SU-DHL-6 (cell line): ENCODE data around the gene TET2.

Experiments used
- H2AFZ ChIP-seq: fragments of 200-600 bp; sonication (generic); 2 replicates; pipeline ENCODE4 v1.6.1; 2014; ENCODE audit warnings: low read depth, mild to moderate bottlenecking, moderate library complexity, mixed read lengths, antibody characterized with exemption, low read length; ENCODE audit not compliant: severe bottlenecking
- H3F3A ChIP-seq: fragments of 200-600 bp; shearing (Covaris generic); 2 replicates; pipeline ENCODE4 v1.6.0; 2016; ENCODE audit warnings: antibody characterized with exemption, mild to moderate bottlenecking; ENCODE audit not compliant: insufficient read depth
- H3K27ac ChIP-seq: fragments of 200-600 bp; sonication (generic); 2 replicates; pipeline ENCODE4 v1.5.1; 2016; ENCODE audit warnings: low read depth, mild to moderate bottlenecking, low read length, moderate library complexity, mixed read lengths
- H3K27me3 ChIP-seq: fragments of 200-600 bp; sonication (generic), shearing (Covaris generic); 2 replicates; pipeline ENCODE4 v1.6.0; 2014; ENCODE audit warnings: mild to moderate bottlenecking, low read length
- H3K36me3 ChIP-seq: fragments of 200-600 bp; sonication (generic); 2 replicates; pipeline ENCODE4 v1.6.1; 2014; ENCODE audit warnings: mild to moderate bottlenecking, low read length, mixed read lengths
- H3K4me2 ChIP-seq: fragments of 300-600, 200-600 bp; shearing (Covaris generic), sonication (generic); 2 replicates; pipeline ENCODE4 v1.6.0; 2014; ENCODE audit warnings: low read length, low read depth, mild to moderate bottlenecking; ENCODE audit not compliant: poor library complexity, severe bottlenecking
- H3K4me3 ChIP-seq: fragments of 200-600 bp; sonication (generic); 2 replicates; pipeline ENCODE4 v1.5.1; 2014; ENCODE audit warnings: antibody characterized with exemption, low read length, mild to moderate bottlenecking, mixed read lengths; ENCODE audit not compliant: insufficient read depth, poor library complexity, severe bottlenecking
- H3K79me2 ChIP-seq: fragments of 200-600 bp; sonication (generic); 2 replicates; pipeline ENCODE4 v1.6.1; 2014; ENCODE audit warnings: mild to moderate bottlenecking, low read length, moderate library complexity; ENCODE audit not compliant: insufficient read depth
- H3K9ac ChIP-seq: fragments of 200-600 bp; sonication (generic); 2 replicates; pipeline ENCODE4 v1.7.0; 2014; ENCODE audit warnings: mild to moderate bottlenecking, low read length
- H3K9me2 ChIP-seq: fragments of 200-600 bp; sonication (generic); replicated peaks from 2 replicates; pipeline ENCODE4 v1.6.1; 2014; ENCODE audit warnings: low read length; ENCODE audit not compliant: insufficient read depth
- H3K9me3 ChIP-seq: fragments of 200-600 bp; sonication (generic); 2 replicates; pipeline ENCODE4 v1.6.1; 2014; ENCODE audit warnings: low read length, mixed read lengths; ENCODE audit not compliant: insufficient read depth
- H4K20me1 ChIP-seq: fragments of 200-600 bp; sonication (generic); 2 replicates; pipeline ENCODE4 v1.6.1; 2014; ENCODE audit warnings: low read depth, mild to moderate bottlenecking, antibody characterized with exemption, low read length, moderate library complexity, mixed read lengths
- EZH2phosphoT487 ChIP-seq: fragments of 200-600 bp; sonication (generic), shearing (Covaris generic); conservative IDR thresholded peaks from 2 replicates; pipeline ENCODE4 v1.6.1; 2018; ENCODE audit warnings: mild to moderate bottlenecking, antibody characterized with exemption, low read length, moderate library complexity, mixed read lengths
- TF ChIP-seq, protein P1 (sequence below): fragments of 200-600 bp; sonication (generic); IDR thresholded peaks from one replicate; pipeline ENCODE4 v1.5.1; 2017; ENCODE audit warnings: antibody characterized with exemption, mild to moderate bottlenecking, low read length, moderate library complexity; ENCODE audit not compliant: insufficient read depth, poor library complexity, severe bottlenecking

The TET2 gene

GRCh38 chr4:105164548-105164947 is 17.9 kb downstream of the TET2 start:
- Histone ChIP-seq H2AFZ (no peak overlapping the region), H3K4me2 (no peak overlapping the region), H4K20me1 (no peaks in the 10 kb centered on the region), H3F3A (no peaks in the 10 kb centered on the region; the same call in 1 of the 2 replicates), H3K4me3 (no peak overlapping the region), H3K27ac (no peak overlapping the region), H3K79me2 (no peaks in the 10 kb centered on the region), H3K9me2 (no peaks in the 10 kb centered on the region), H3K27me3 (no peaks in the 10 kb centered on the region), H3K9ac (no peak overlapping the region), H3K9me3 (no peaks in the 10 kb centered on the region), H3K36me3 (no peaks in the 10 kb centered on the region)
- no peak for TF ChIP-seq EZH2phosphoT487
- TF ChIP-seq, protein P1, sequence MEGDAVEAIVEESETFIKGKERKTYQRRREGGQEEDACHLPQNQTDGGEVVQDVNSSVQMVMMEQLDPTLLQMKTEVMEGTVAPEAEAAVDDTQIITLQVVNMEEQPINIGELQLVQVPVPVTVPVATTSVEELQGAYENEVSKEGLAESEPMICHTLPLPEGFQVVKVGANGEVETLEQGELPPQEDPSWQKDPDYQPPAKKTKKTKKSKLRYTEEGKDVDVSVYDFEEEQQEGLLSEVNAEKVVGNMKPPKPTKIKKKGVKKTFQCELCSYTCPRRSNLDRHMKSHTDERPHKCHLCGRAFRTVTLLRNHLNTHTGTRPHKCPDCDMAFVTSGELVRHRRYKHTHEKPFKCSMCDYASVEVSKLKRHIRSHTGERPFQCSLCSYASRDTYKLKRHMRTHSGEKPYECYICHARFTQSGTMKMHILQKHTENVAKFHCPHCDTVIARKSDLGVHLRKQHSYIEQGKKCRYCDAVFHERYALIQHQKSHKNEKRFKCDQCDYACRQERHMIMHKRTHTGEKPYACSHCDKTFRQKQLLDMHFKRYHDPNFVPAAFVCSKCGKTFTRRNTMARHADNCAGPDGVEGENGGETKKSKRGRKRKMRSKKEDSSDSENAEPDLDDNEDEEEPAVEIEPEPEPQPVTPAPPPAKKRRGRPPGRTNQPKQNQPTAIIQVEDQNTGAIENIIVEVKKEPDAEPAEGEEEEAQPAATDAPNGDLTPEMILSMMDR: no peak

GRCh38 chr4:105166066-105166465 is 19.4 kb downstream of the TET2 start:
- TF ChIP-seq, protein P1: no peak
- no peak for TF ChIP-seq EZH2phosphoT487
- H3K27ac ChIP-seq: no peak overlapping the region
- no peak overlapping the region for H3K4me3 ChIP-seq
- H3F3A ChIP-seq: no peaks in the 10 kb centered on the region; the same call in 1 of the 2 replicates
- H3K36me3 ChIP-seq: no peaks in the 10 kb centered on the region
- no peaks in the 10 kb centered on the region for H4K20me1 ChIP-seq
- H2AFZ ChIP-seq: no peak overlapping the region
- H3K9me2 ChIP-seq: no peaks in the 10 kb centered on the region
- no peaks in the 10 kb centered on the region for H3K27me3 ChIP-seq
- H3K9ac ChIP-seq: no peak overlapping the region
- no peak overlapping the region for H3K4me2 ChIP-seq
- H3K9me3 ChIP-seq: no peaks in the 10 kb centered on the region
- no peaks in the 10 kb centered on the region for H3K79me2 ChIP-seq

- no peak overlapping the region for H3K4me3 ChIP-seq
- H4K20me1 ChIP-seq: no peaks in the 10 kb centered on the region
- H3K9me2 ChIP-seq: no peaks in the 10 kb centered on the region
- H3K9ac ChIP-seq: no peak overlapping the region
- no peaks in the 10 kb centered on the region for H3K9me3 ChIP-seq
- no peaks in the 10 kb centered on the region; the same call in 1 of the 2 replicates for H3F3A ChIP-seq
- no peak overlapping the region for H2AFZ ChIP-seq
- H3K79me2 ChIP-seq: no peaks in the 10 kb centered on the region
- H3K27me3 ChIP-seq: no peaks in the 10 kb centered on the region
- no peak for TF ChIP-seq EZH2phosphoT487
- TF ChIP-seq, protein P1: no peak
- no peak overlapping the region for H3K27ac ChIP-seq
- no peak overlapping the region for H3K4me2 ChIP-seq
- H3K36me3 ChIP-seq: no peaks in the 10 kb centered on the region
Measured at GRCh38 chr4:105170711-105171110, 24.0 kb downstream of the TET2 start.
